Ovary (tissue), 9 donors: ENCODE results near the gene TMEFF2. TPM values are rescaled to one million over a fixed set of nuclear protein-coding genes. Genes with fewer than 3 reads are reported as not detected.

Experiments
- DNase-seq, 5 donors: peaks; one replicate each; pipeline ENCODE4 v3.0.0-alpha.2; 2019 to 2020
- H3K27ac ChIP-seq, 2 donors: fragments of 200-600 bp; one replicate each; pipeline versions ENCODE4 v1.5.1 to v1.8.0; 2019 to 2022
- H3K27me3 ChIP-seq: fragments of 200-600 bp; one replicate; pipeline ENCODE4 v1.8.0; 2022
- H3K36me3 ChIP-seq: fragments of 200-600 bp; sonication (generic); one replicate; pipeline ENCODE4 v1.5.1; 2019
- H3K4me1 ChIP-seq: one replicate; pipeline ENCODE4 v1.8.1; 2013; ENCODE audit warnings: mild to moderate bottlenecking, moderate library complexity; ENCODE audit not compliant: insufficient read depth
- H3K4me3 ChIP-seq: fragments of 200-600 bp; sonication (generic); one replicate; pipeline ENCODE4 v1.5.1; 2017
- H3K9me3 ChIP-seq, 2 donors: fragments of 200-600 bp in 1 of 2; sonication (generic) in 1 of 2; one replicate each; pipeline versions ENCODE4 v1.5.1 to v1.8.1; 2013 to 2019; ENCODE audit warnings: mild to moderate bottlenecking in 1 of 2, moderate library complexity in 1 of 2
- CTCF ChIP-seq, 3 donors: fragments of 450-650 bp in 2 of 3; fragments of 200-600 bp in 1 of 3; IDR thresholded peaks; one replicate each; pipeline versions ENCODE4 v1.5.1 to v1.8.0; 2016 to 2022; ENCODE audit warnings: antibody characterized with exemption in 3 of 3, mild to moderate bottlenecking in 1 of 3
- EP300 ChIP-seq: sonication (generic); formaldehyde crosslinking; IDR thresholded peaks from one replicate; pipeline ENCODE4 v1.6.1; 2017; ENCODE audit warnings: antibody characterized with exemption
- POLR2A ChIP-seq: fragments of 450-650 bp; IDR thresholded peaks from one replicate; pipeline ENCODE4 v1.6.1; 2017; ENCODE audit warnings: antibody characterized with exemption, mild to moderate bottlenecking, moderate library complexity
- WGBS, 3 donors: extraction: QIAGEN DNeasy Blood & Tissue Kit in 1 of 3; methylation state at CpG; one replicate each; pipeline versions ENCODE4 v1.1.5 to v1.1.7; 2013 to 2017; 5-methylcytosine and 5-hydroxymethylcytosine counted together
- intact Hi-C, 4 donors: fragments of 100-400 bp; cut with DNase I; formaldehyde crosslinking; loops; one replicate each; pipeline versions ENCODE4 v1.11.0 to v1.15.1; 2022 to 2023
- polyA plus RNA-seq, 2 donors: library from polyadenylated mRNA; stranded (reverse); fragments of 200-250 nt in 1 of 2; fragments of 350-450 nt in 1 of 2; fragmentation: Illumina TruSeq in 1 of 2; extraction: RNeasy Lipid Tissue Mini Kit (QIAGEN cat#74804) in 1 of 2; gene quantifications; one replicate each; pipeline ENCODE4 v1.2.3, GENCODE V29; 2013 to 2014
- total RNA-seq, 7 donors: library from RNA; depleted of rRNA in 2 of 7; stranded (reverse); fragments of >200 nt in 2 of 7; fragmentation: NEBNext Ultra II Directional in 3 of 7; extraction: Animal tissue kit (Norgen Biotek cat#: 25700) in 3 of 7; gene quantifications; one replicate each; pipeline versions ENCODE4 v1.1.0 to v1.2.4, GENCODE V29; 2016 to 2023
- donor health status: DM: no; HTN: no; CAD: no; lungs with moderate emphysema.
- donor health status: DM: no; HTN: no; CAD: no.
- donor health status: Bipolar disorder and iron deficiency.
- donor health status: DM: yes; HTN: yes; CAD: no.
- donor health status: DM: no; HTN: no; CAD: no.
- donor health status: DM: yes; HTN: yes; CAD: no.

The TMEFF2 gene
- total and polyA plus RNA-seq, 9 donors = 0.05 to 0.34 (median 0.08) TPM; not detected in 5

- Histone ChIP-seq H3K27me3 (no peaks in the 10 kb centered on the region), H3K27ac (no peak overlapping the region), H3K4me3 (no peak overlapping the region), H3K36me3 (no peaks in the 10 kb centered on the region), H3K4me1 (no peaks in the 10 kb centered on the region), H3K9me3 (no peaks in the 10 kb centered on the region)
- TF ChIP-seq POLR2A = no peak
- TF ChIP-seq EP300 = no peak
- no peak for TF ChIP-seq CTCF (IDR thresholded peaks at IDR 0.05)
- no peak for DNase-seq
- intact Hi-C loops = no loop called here
Measured at GRCh38 chr2:192228685-192229084, 34.0 kb upstream of the TMEFF2 start.

DNA sequence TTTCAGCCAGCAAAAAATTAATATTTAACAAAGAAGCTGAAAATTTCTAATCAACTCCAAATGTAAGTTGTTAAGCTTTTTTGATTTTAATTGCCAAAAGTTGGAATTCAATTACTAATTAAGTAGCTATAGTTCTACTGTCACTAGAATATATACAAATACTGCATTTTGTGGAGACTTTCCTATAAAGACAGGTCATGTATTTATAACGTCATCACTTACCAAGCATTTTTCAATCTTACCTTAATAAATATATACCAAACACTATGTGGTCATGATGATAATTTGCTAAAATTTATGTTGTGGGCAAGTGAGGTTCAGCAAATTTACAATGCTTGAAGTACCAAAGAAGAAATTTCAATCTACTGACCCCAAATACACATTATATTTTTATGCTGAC, 24.2 kb upstream of the TMEFF2 start:
- intact Hi-C loops = no loop called here
- Histone ChIP-seq H3K36me3 (no peaks in the 10 kb centered on the region), H3K4me1 (no peaks in the 10 kb centered on the region), H3K9me3 (no peaks in the 10 kb centered on the region), H3K27ac (no peak overlapping the region), H3K27me3 (no peaks in the 10 kb centered on the region), H3K4me3 (no peak overlapping the region)
- no peak for DNase-seq
- TF ChIP-seq POLR2A = no peak
- no peak for TF ChIP-seq EP300
- TF ChIP-seq CTCF (IDR thresholded peaks at IDR 0.05) = no peak
- WGBS, 3 donors = 82 to 89% (median 88%) methylated on average over 1 of the region's 1 CpG

GRCh38 chr2:192218377-192218776, 23.6 kb upstream of the TMEFF2 start:
- TF ChIP-seq POLR2A = no peak
- TF ChIP-seq CTCF (IDR thresholded peaks at IDR 0.05) = no peak
- TF ChIP-seq EP300 = no peak
- WGBS, 3 donors = 74 to 83% (median 78%) methylated on average over 2 of the region's 2 CpGs
- H3K36me3 ChIP-seq = no peaks in the 10 kb centered on the region
- no peaks in the 10 kb centered on the region for H3K9me3 ChIP-seq
- H3K27ac ChIP-seq = no peak overlapping the region
- intact Hi-C loops = no loop called here
- H3K4me3 ChIP-seq = no peak overlapping the region
- no peak for DNase-seq
- no peaks in the 10 kb centered on the region for H3K4me1 ChIP-seq
- H3K27me3 ChIP-seq = no peaks in the 10 kb centered on the region

DNA sequence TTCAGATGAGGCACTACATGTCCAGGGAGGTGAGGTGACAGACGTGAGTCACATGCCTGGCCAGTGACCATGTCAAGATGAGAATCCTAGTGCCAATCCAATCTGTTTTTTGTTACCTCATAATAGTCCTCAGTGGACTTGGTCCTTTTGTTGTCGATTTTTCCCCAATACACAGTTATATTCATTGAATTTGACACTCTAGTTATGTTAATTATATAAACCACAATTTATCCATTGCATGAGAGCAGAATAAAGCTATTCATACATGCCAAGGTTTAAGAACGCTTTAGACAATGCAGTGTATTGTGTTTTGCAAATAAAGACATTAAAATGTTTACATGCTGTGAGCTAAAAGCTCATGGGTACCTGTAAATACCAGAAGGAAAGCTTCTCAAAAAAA, 21.6 kb upstream of the TMEFF2 start:
- H3K27me3 ChIP-seq = no peaks in the 10 kb centered on the region
- WGBS, 3 donors = 81 to 87% (median 81%) methylated on average over 3 of the region's 3 CpGs
- H3K9me3 ChIP-seq = no peaks in the 10 kb centered on the region
- no peaks in the 10 kb centered on the region for H3K36me3 ChIP-seq
- H3K27ac ChIP-seq = no peak overlapping the region
- no peaks in the 10 kb centered on the region for H3K4me1 ChIP-seq
- TF ChIP-seq CTCF (IDR thresholded peaks at IDR 0.05) = no peak
- no peak for TF ChIP-seq POLR2A
- TF ChIP-seq EP300 = no peak
- DNase-seq = no peak
- intact Hi-C loops = no loop called here
- no peak overlapping the region for H3K4me3 ChIP-seq
